Thoracic aorta (tissue), 2 donors: ENCODE measurements around the gene MAPK11. TPM values are rescaled to one million over a fixed set of nuclear protein-coding genes. Genes with fewer than 3 reads are reported as not detected.

Experiments used
- ATAC-seq: fragments of 150-250 bp; one replicate; pipeline ENCODE4 v1.8.0; 2017; ENCODE audit warnings: low read depth; ENCODE audit not compliant: insufficient number of reproducible peaks, low FRiP score
- DNase-seq: peaks from one replicate; pipeline ENCODE4 v3.0.0-alpha.2; 2020; ENCODE audit warnings: low spot score
- H3K27ac ChIP-seq, 2 donors: fragments of 200-600 bp; sonication (generic); 1 replicate in 1 of 2; 2 replicates in 1 of 2; pipeline ENCODE4 v1.5.1; 2016; ENCODE audit warnings: mild to moderate bottlenecking in 2 of 2, moderate library complexity in 2 of 2
- H3K27me3 ChIP-seq: fragments of 200-600 bp; sonication (generic); replicated peaks from 2 replicates; pipeline ENCODE4 v1.6.0; 2016; ENCODE audit warnings: mild to moderate bottlenecking; ENCODE audit not compliant: insufficient read depth
- H3K36me3 ChIP-seq: fragments of 200-600 bp; sonication (generic); one replicate; pipeline ENCODE4 v1.5.1; 2016
- H3K4me1 ChIP-seq, 2 donors: fragments of 200-600 bp; sonication (generic); 1 replicate in 1 of 2; 2 replicates in 1 of 2; pipeline versions ENCODE4 v1.5.1 to v1.6.0; 2016; ENCODE audit warnings: low read depth in 2 of 2, mild to moderate bottlenecking in 1 of 2; ENCODE audit not compliant: control insufficient read depth in 1 of 2
- H3K4me3 ChIP-seq: fragments of 200-600 bp; sonication (generic); 2 replicates; pipeline ENCODE4 v1.5.1; 2016; ENCODE audit warnings: mild to moderate bottlenecking
- H3K9me3 ChIP-seq: fragments of 200-600 bp; sonication (generic); 2 replicates; pipeline ENCODE4 v1.5.1; 2016
- CTCF ChIP-seq: fragments of 200-600 bp; sonication (generic); IDR thresholded peaks from one replicate; pipeline ENCODE4 v1.5.1; 2019; ENCODE audit warnings: antibody characterized with exemption
- total RNA-seq, 2 donors: library from RNA; depleted of rRNA; stranded (reverse); fragments of >200 nt; gene quantifications; one replicate each; pipeline versions ENCODE4 v1.1.0 to v1.2.3, GENCODE V29; 2016

MAPK11 gene
- total RNA-seq, 2 donors from 2014 or later, result 5.8 to 8.8 TPM

GRCh38 chr22:50314081-50314454, 43.9 kb upstream of the MAPK11 start:
- no peak for ATAC-seq
- H3K36me3 ChIP-seq, result no peaks in the 10 kb centered on the region
- no peak for DNase-seq

GRCh38 chr22:50313600-50313999, 43.4 kb upstream of the MAPK11 start:
- Histone ChIP-seq H3K27ac (no peak overlapping the region), H3K9me3 (no peaks in the 10 kb centered on the region), H3K27me3 (no peaks in the 10 kb centered on the region), H3K4me1 (peaks cover 0 to 12% of the 10 kb centered on the region in 2 donors), H3K36me3 (no peaks in the 10 kb centered on the region), H3K4me3 (no peak overlapping the region)
- no peak for ATAC-seq
- DNase-seq, result no peak
- TF ChIP-seq CTCF, result no peak

More at GRCh38 chr22:50314081-50314454, 43.9 kb upstream of the MAPK11 start:
- Histone ChIP-seq H3K27ac (no peak overlapping the region), H3K4me3 (peak overlapping the region; percentile 32), H3K9me3 (no peaks in the 10 kb centered on the region), H3K4me1 (peaks cover 0 to 7% of the 10 kb centered on the region in 2 donors), H3K27me3 (no peaks in the 10 kb centered on the region)
- no peak for TF ChIP-seq CTCF

- no peak for TF ChIP-seq CTCF
- H3K27me3 ChIP-seq, result no peaks in the 10 kb centered on the region
- no peaks in the 10 kb centered on the region for H3K9me3 ChIP-seq
- H3K4me3 ChIP-seq, result no peak overlapping the region
- H3K27ac ChIP-seq, result no peak overlapping the region
- DNase-seq (no peak), ATAC-seq (no peak)
- H3K4me1 ChIP-seq, result peaks cover 3 to 18% of the 10 kb centered on the region in 2 donors
- H3K36me3 ChIP-seq, result no peaks in the 10 kb centered on the region
These were observed 42.8 kb upstream of the MAPK11 start for GRCh38 chr22:50313021-50313420.

GRCh38 chr22:50312371-50312770, 42.2 kb upstream of the MAPK11 start:
- no peak overlapping the region for H3K4me3 ChIP-seq
- ATAC-seq, result no peak
- no peak for TF ChIP-seq CTCF
- no peak overlapping the region for H3K27ac ChIP-seq
- H3K36me3 ChIP-seq, result no peaks in the 10 kb centered on the region
- DNase-seq, result no peak
- no peaks in the 10 kb centered on the region for H3K9me3 ChIP-seq
- H3K27me3 ChIP-seq, result no peaks in the 10 kb centered on the region
- peaks cover 6 to 21% of the 10 kb centered on the region in 2 donors for H3K4me1 ChIP-seq

- no peak for ATAC-seq
- H3K4me3 ChIP-seq, result no peak overlapping the region
- H3K27ac ChIP-seq, result no peak overlapping the region
- H3K4me1 ChIP-seq, result peaks cover 6 to 21% of the 10 kb centered on the region in 2 donors
- no peak for TF ChIP-seq CTCF
- DNase-seq, result no peak
- H3K9me3 ChIP-seq, result no peaks in the 10 kb centered on the region
- no peaks in the 10 kb centered on the region for H3K27me3 ChIP-seq
- H3K36me3 ChIP-seq, result no peaks in the 10 kb centered on the region
These were observed 41.6 kb upstream of the MAPK11 start for GRCh38 chr22:50311606-50312351.
